LoVo (cell line): ENCODE measurements around the gene TBC1D3.
"Not testable (repeated sequence)": the region's sequence is repeated elsewhere in the genome, so short reads cannot be mapped to it uniquely, and the experiment has no call there.

Experiments
- DNase-seq: peaks from one replicate; pipeline ENCODE4 v3.0.0-alpha.2; 2016; ENCODE audit warnings: low spot score

TBC1D3 gene

DNA sequence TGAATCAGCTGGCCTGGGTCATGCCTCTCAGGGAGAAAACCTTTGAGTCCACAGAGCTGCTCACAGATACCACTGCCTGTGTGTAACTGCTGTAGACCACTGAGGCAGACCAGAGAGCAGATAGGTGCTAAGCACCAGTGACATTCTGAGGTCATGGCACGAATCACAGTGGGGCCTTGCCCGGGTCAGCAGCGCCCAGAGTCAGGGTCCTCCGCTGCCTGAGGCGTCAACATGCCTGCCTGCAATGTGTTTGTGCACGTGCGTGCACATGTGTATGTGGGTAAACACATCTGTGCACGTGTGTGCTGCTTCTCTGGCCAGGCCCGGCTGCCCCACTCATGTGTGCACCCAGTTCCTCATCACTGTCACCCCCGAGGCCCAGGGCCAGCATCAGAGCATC lies at the start of gene TBC1D3:
Gene TBC1D3, minus strand, starts transcription at position 101 of the 400 bp plus-strand sequence. CDS start 1,526 bp downstream, outside the sequence.
- DNase-seq = not testable (repeated sequence)

DNA sequence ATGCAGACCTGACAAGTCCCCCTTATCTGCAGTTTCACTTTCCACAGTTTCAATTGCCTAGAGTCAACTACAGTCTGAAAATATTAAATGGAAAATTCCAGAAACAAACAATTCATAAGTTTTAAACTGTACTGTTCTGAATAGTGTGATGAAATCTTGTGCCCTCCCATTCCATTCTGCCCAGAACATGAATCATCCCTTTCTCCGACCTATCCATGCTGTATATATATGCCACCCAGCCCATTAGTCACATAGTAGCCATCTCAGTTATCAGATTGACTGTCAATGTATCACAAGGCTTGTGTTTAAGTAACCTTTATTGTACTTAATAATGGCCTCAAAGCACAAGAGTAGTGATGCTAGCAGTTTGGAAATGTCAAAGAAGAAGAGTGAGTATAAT lies 40.4 kb upstream of the TBC1D3 start:
- DNase-seq = not testable (repeated sequence)

DNA sequence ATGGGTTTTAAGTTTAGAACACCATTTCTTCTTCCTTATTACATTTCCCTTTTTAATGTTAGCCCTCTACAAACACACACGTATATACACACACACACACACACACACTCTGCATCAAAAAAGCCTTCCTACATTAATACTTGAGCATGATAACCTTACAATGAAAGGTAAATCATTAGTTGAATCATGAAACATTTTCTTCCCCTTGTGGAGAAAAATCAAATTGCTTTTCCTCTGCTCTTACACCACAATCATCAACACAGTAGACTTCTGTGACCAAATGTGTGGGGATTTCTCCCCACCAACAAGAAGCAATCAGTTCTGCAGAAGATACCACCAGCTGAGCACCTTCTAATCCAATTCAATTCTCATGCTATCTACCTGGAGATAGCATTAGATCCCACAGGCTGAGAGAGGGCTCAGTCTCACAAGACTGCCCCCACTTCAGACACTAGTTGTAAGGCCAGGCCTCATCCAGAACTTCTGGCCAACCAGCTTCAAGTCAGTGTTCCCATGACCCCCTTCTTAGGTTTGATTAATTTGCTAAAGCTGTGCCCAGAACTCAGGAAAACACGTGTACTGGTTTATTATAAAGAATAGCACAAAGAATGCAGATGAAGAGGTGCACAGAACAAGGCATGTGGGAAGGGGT lies 33.6 kb upstream of the TBC1D3 start:
- not testable (repeated sequence) for DNase-seq

- DNase-seq = not testable (repeated sequence)
Measured at GRCh38 chr17:38220867-38221266, 28.5 kb upstream of the TBC1D3 start.

GRCh38 chr17:38200271-38200670 lies 7.9 kb upstream of the TBC1D3 start:
- not testable (repeated sequence) for DNase-seq

GRCh38 chr17:38134860-38135259 lies 57.5 kb downstream of the TBC1D3 start:
- DNase-seq = not testable (repeated sequence)
